IMR-90 (cell line): ENCODE data around the gene PTH1R. TPM values are rescaled to one million over a fixed set of nuclear protein-coding genes. Genes with fewer than 3 reads are reported as not detected.

Experiments used
- ATAC-seq: fragments of 200-7000 bp; cut with Tn5 transposase; 2 replicates; pipeline ENCODE4 v1.9.1; 2020; ENCODE audit warnings: low read depth, mild to moderate bottlenecking, moderate library complexity
- BruUV-seq: library from RNA; stranded (reverse); fragments of 400-500 nt; replicated peaks from 2 replicates; lab custom pipeline; 2021; lab: Mats Ljungman, UMichigan
- CTCF ChIA-PET: fragments of 300-600 bp; formaldehyde crosslinking; extraction: SDS; loops from one replicate; lab custom pipeline; 2021; ENCODE audit warnings: antibody characterized with exemption; lab: Yijun Ruan, JAX
- POLR2A ChIA-PET: fragments of 300-600 bp; sonication (Branson Sonifier 250); formaldehyde crosslinking; loops from one replicate; lab custom pipeline; 2022; ENCODE audit warnings: antibody characterized with exemption; ENCODE audit not compliant: unreplicated experiment; lab: Charles Lee
- DNase-seq: peaks from one replicate; pipeline ENCODE4 v3.0.0; 2013
- H2AFZ ChIP-seq: replicated peaks from 2 replicates; pipeline ENCODE3; 2013; ENCODE audit warnings: low read length, mild to moderate bottlenecking; ENCODE audit not compliant: poor library complexity
- H2AK5ac ChIP-seq: 2 replicates; pipeline ENCODE4 v1.6.1; 2013; ENCODE audit warnings: low read depth, low read length, inconsistent platforms
- H2AK9ac ChIP-seq: replicated peaks from 2 replicates; pipeline ENCODE3; 2013; ENCODE audit warnings: mild to moderate bottlenecking, low read depth, low read length, moderate library complexity; ENCODE audit not compliant: poor library complexity
- H2BK120ac ChIP-seq: 2 replicates; pipeline ENCODE4 v1.6.1; 2013; ENCODE audit warnings: low read depth, low read length, inconsistent platforms
- H2BK15ac ChIP-seq: 3 replicates; pipeline ENCODE4 v1.6.1; 2013; ENCODE audit warnings: low read depth, low read length, inconsistent platforms
- H2BK20ac ChIP-seq: 2 replicates; pipeline ENCODE4 v1.6.1; 2013; ENCODE audit warnings: low read depth, mild to moderate bottlenecking, inconsistent platforms, low read length, moderate library complexity
- H2BK5ac ChIP-seq: 2 replicates; pipeline ENCODE4 v1.6.1; 2013; ENCODE audit warnings: mild to moderate bottlenecking, low read depth, low read length, inconsistent platforms; ENCODE audit not compliant: poor library complexity, severe bottlenecking
- H3K14ac ChIP-seq: replicated peaks from 2 replicates; pipeline ENCODE4 v1.6.1; 2013; ENCODE audit warnings: low read depth, low read length, inconsistent platforms
- H3K18ac ChIP-seq: 2 replicates; pipeline ENCODE4 v1.6.1; 2013; ENCODE audit warnings: low read depth, low read length, control low read depth
- H3K23ac ChIP-seq: 2 replicates; pipeline ENCODE4 v1.6.1; 2013; ENCODE audit warnings: low read depth, low read length, inconsistent platforms
- H3K27ac ChIP-seq: 2 replicates; pipeline ENCODE4 v1.5.1; 2013; ENCODE audit warnings: mild to moderate bottlenecking, control low read depth, low read length; ENCODE audit not compliant: insufficient read depth
- H3K27me3 ChIP-seq: 2 replicates; pipeline ENCODE4 v1.6.1; 2013; ENCODE audit warnings: low read length; ENCODE audit not compliant: control insufficient read depth, insufficient read depth
- H3K36me3 ChIP-seq: 2 replicates; pipeline ENCODE4 v1.6.1; 2013; ENCODE audit warnings: low read length, mixed read lengths; ENCODE audit not compliant: control insufficient read depth, insufficient read depth
- H3K4ac ChIP-seq: 2 replicates; pipeline ENCODE4 v1.6.1; 2013; ENCODE audit warnings: low read depth, low read length, inconsistent platforms
- H3K4me1 ChIP-seq: 2 replicates; pipeline ENCODE4 v1.6.1; 2013; ENCODE audit warnings: low read length, mixed read lengths; ENCODE audit not compliant: control insufficient read depth, insufficient read depth
- H3K4me2 ChIP-seq: 2 replicates; pipeline ENCODE4 v1.6.1; 2013; ENCODE audit warnings: low read depth, mild to moderate bottlenecking, control low read depth, low read length, moderate library complexity
- H3K4me3 ChIP-seq: 2 replicates; pipeline ENCODE4 v1.5.1; 2013; ENCODE audit warnings: low read depth, mild to moderate bottlenecking, control low read depth, low read length, moderate library complexity; ENCODE audit not compliant: insufficient read depth
- H3K56ac ChIP-seq: 2 replicates; pipeline ENCODE4 v1.6.1; 2013; ENCODE audit warnings: low read length, inconsistent platforms; ENCODE audit not compliant: insufficient read depth; ENCODE audit errors: extremely low read depth
- H3K79me1 ChIP-seq, 2 experiments: 2 replicates each; pipeline ENCODE4 v1.6.1; 2013; ENCODE audit warnings: low read length in 2 of 2, inconsistent platforms in 1 of 2, low read depth in 1 of 2
- H3K9ac ChIP-seq: 2 replicates; pipeline ENCODE4 v1.6.1; 2013; ENCODE audit warnings: low read depth, low read length, control low read depth
- H3K9me1 ChIP-seq: 2 replicates; pipeline ENCODE4 v1.6.1; 2013; ENCODE audit warnings: low read length, inconsistent platforms; ENCODE audit not compliant: insufficient read depth
- H3K9me3 ChIP-seq: 2 replicates; pipeline ENCODE4 v1.6.1; 2013; ENCODE audit warnings: low read length; ENCODE audit not compliant: control insufficient read depth, insufficient read depth
- H4K20me1 ChIP-seq: 2 replicates; pipeline ENCODE4 v1.6.1; 2013; ENCODE audit warnings: low read length, inconsistent platforms; ENCODE audit not compliant: insufficient read depth
- H4K5ac ChIP-seq: 2 replicates; pipeline ENCODE4 v1.6.1; 2013; ENCODE audit warnings: mild to moderate bottlenecking, low read depth, low read length, control low read depth
- H4K8ac ChIP-seq, 2 experiments: 2 replicates each; pipeline ENCODE4 v1.6.1; 2013; ENCODE audit warnings: low read depth in 2 of 2, low read length in 2 of 2, control low read depth in 1 of 2, inconsistent platforms in 1 of 2
- H4K91ac ChIP-seq: 2 replicates; pipeline ENCODE4 v1.6.1; 2013; ENCODE audit warnings: low read depth, low read length, inconsistent platforms; ENCODE audit not compliant: insufficient read depth
- BHLHE40 ChIP-seq: fragments of 150-350 bp; IDR thresholded peaks from 2 replicates; pipeline ENCODE4 v1.6.1; 2016; ENCODE audit warnings: mild to moderate bottlenecking, low read depth, low read length
- CEBPB ChIP-seq: IDR thresholded peaks from 2 replicates; pipeline ENCODE4 v1.6.1; 2012; ENCODE audit warnings: low read depth, low read length, improper control_type of control experiment
- CHD1 ChIP-seq: IDR thresholded peaks from 2 replicates; pipeline ENCODE4 v1.6.1; 2012; ENCODE audit warnings: low read depth, low read length, improper control_type of control experiment
- FOS ChIP-seq: fragments of 150-350 bp; IDR thresholded peaks from 2 replicates; pipeline ENCODE4 v1.6.1; 2016; ENCODE audit warnings: low read depth, low read length
- MAFK ChIP-seq: IDR thresholded peaks from 2 replicates; pipeline ENCODE4 v1.6.1; 2012; ENCODE audit warnings: low read depth, low read length, improper control_type of control experiment
- MAZ ChIP-seq: IDR thresholded peaks from 2 replicates; pipeline ENCODE4 v1.6.1; 2012; ENCODE audit warnings: low read depth, mild to moderate bottlenecking, low read length, improper control_type of control experiment, moderate library complexity, borderline replicate concordance
- MXI1 ChIP-seq: IDR thresholded peaks from 2 replicates; pipeline ENCODE4 v1.6.1; 2012; ENCODE audit warnings: low read depth, mild to moderate bottlenecking, low read length, moderate library complexity, borderline replicate concordance
- NFE2L2 ChIP-seq: fragments of 150-350 bp; IDR thresholded peaks from 2 replicates; pipeline ENCODE4 v1.6.1; 2016; ENCODE audit warnings: low read depth, mild to moderate bottlenecking, low read length
- POLR2A ChIP-seq: IDR thresholded peaks from 2 replicates; pipeline ENCODE4 v1.6.1; 2012; ENCODE audit warnings: mild to moderate bottlenecking, low read depth, low read length
- RCOR1 ChIP-seq: IDR thresholded peaks from 2 replicates; pipeline ENCODE4 v1.6.1; 2012; ENCODE audit warnings: mild to moderate bottlenecking, low read length, improper control_type of control experiment; ENCODE audit not compliant: insufficient replicate concordance
- RFX5 ChIP-seq: IDR thresholded peaks from 2 replicates; pipeline ENCODE4 v1.8.0; 2012; ENCODE audit warnings: low read depth, mild to moderate bottlenecking, low read length, moderate library complexity
- SMC3 ChIP-seq: fragments of 150-350 bp; IDR thresholded peaks from 2 replicates; pipeline ENCODE4 v1.6.1; 2016; ENCODE audit warnings: low read depth, mild to moderate bottlenecking, antibody characterized with exemption, low read length, moderate library complexity
- USF2 ChIP-seq: fragments of 150-350 bp; IDR thresholded peaks from 2 replicates; pipeline ENCODE4 v1.6.1; 2017; ENCODE audit warnings: mild to moderate bottlenecking, antibody characterized with exemption, low read length, low read depth
- whole genome bisulfite sequencing, 2 experiments: methylation state at CpG; one replicate each; pipeline versions ENCODE4 v1.1.5 to v1.1.7; 2013; ENCODE audit warnings: missing lambda C conversion rate in 2 of 2; ENCODE audit not compliant: insufficient read length in 1 of 2; ENCODE audit errors: extremely low coverage in 2 of 2; 5-methylcytosine and 5-hydroxymethylcytosine counted together
- dilution Hi-C: fragments of 300-500 bp; cut with HindIII; formaldehyde crosslinking; loops from one replicate; pipeline ENCODE4 v1.14.3; 2018; ENCODE audit warnings: low sequenced_read_pairs; ENCODE audit not compliant: unreplicated experiment
- in situ Hi-C: fragments of 300-500 bp; cut with MboI; formaldehyde crosslinking; loops from 3 replicates; pipeline ENCODE4 v1.14.3; 2019; ENCODE audit warnings: low sequenced_read_pairs, inconsistent platforms, mixed read lengths
- intact Hi-C: fragments of 100-400 bp; cut with micrococcal nuclease; formaldehyde crosslinking; loops from 2 replicates; pipeline ENCODE4 v1.10.0; 2022
- polyA plus RNA-seq, 3 experiments: library from polyadenylated mRNA; depleted of rRNA; stranded (reverse); fragments of >200 nt; gene quantifications; 2 replicates each; pipeline ENCODE4 v1.2.3, GENCODE V29; 2012; ENCODE audit warnings: low replicate concordance in 1 of 3
- total RNA-seq: library from RNA; depleted of rRNA; stranded (reverse); fragments of >200 nt; gene quantifications from 2 replicates; pipeline ENCODE4 v1.2.3, GENCODE V29; 2012
- TF ChIP-seq, protein P1 (sequence below): fragments of 150-350 bp; IDR thresholded peaks from 2 replicates; pipeline ENCODE4 v1.6.1; 2016; ENCODE audit warnings: low read depth, mild to moderate bottlenecking, low read length, moderate library complexity, borderline replicate concordance
- TF ChIP-seq, protein P2 (sequence below): conservative IDR thresholded peaks from 2 replicates; pipeline ENCODE4 v1.5.1; 2012; ENCODE audit warnings: mild to moderate bottlenecking, low read depth, low read length, improper control_type of control experiment

PTH1R gene
- total and polyA plus RNA-seq, 2 of the 4 experiments (the other 2 are of a cell fraction): 0.15 to 0.18 TPM

DNA sequence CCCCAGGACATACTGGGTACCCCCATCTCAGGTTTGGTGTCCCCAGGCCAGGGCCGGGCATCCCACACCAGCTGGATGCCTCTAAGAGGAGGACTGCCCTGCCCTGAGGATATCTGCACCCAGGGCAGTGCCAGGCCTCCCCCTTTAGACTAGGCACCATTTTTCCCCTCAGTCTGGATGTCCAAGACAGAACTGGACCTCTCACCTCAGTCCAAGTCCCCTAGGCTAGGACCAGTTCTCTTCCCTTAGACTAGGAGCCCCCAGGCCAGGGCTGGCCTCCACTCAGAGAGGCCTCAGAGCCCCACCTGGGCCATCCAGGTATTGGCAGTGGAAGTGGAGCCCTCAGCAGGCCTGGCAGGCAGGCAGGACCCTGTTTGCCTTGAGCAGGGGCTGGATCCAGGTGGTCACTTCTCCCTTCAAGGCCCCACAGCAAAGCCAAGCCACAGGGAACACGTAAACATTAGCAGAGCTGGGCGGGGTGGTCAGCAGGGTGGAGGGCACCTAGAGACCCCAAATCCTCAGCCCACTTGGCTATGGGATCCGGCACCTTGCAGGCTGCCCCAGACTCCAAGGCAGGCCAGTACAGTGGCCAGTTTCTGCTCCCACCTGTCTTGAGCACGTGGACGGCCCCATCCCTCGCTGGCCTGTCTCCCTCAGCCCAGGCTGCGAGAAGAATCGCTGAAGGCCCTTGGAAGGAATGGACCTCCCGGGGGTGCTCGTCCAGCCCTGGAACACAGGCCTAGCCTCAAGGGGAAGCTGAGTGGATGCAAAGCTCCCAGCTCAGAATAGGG lies 28.3 kb downstream of the PTH1R start:
- dilution Hi-C loops (no loop called here), intact Hi-C loops (loop anchor here (5.0 kb wide), 1 partner anchor 419 kb away; no protein-coding TSS in a partner anchor), in situ Hi-C loops (no loop called here)
- Histone ChIP-seq H4K8ac (no peak overlapping the region), H2AFZ (peak overlapping the region; percentile 51), H4K5ac (no peak overlapping the region), H3K9me3 (no peaks in the 10 kb centered on the region), H3K27me3 (peaks cover 2% of the 10 kb centered on the region; the same call in 1 of the 2 replicates), H4K91ac (no peak overlapping the region), H3K4me1 (peaks cover 4% of the 10 kb centered on the region; the same call in 1 of the 2 replicates), H4K20me1 (no peaks in the 10 kb centered on the region), H3K9me1 (peaks cover 4% of the 10 kb centered on the region; the same call in 1 of the 2 replicates), H2BK15ac (no peak overlapping the region), H2AK9ac (no peak overlapping the region), H3K4me3 (no peak overlapping the region), H2AK5ac (no peak overlapping the region), H2BK5ac (no peak overlapping the region), H3K23ac (no peak overlapping the region), H3K14ac (no peak overlapping the region), H2BK120ac (no peak overlapping the region), H3K18ac (no peak overlapping the region), H3K4me2 (no peak overlapping the region), H3K9ac (no peak overlapping the region), H3K79me1 (no peaks in the 10 kb centered on the region), H3K27ac (no peak overlapping the region), H2BK20ac (no peak overlapping the region), H3K36me3 (no peaks in the 10 kb centered on the region), H3K4ac (no peak overlapping the region), H3K56ac (no peak overlapping the region)
- CTCF ChIA-PET: no interaction called here
- ATAC-seq (no peak), DNase-seq (no peak)
- WGBS, 2 experiments: 77% methylated on average over 8 of the region's 11 CpGs; no CpG with 5 or more reads in 1 of the 2 experiments
- no TSS peak for BruUV-seq
- POLR2A ChIA-PET: no interaction called here
- no peak for TF ChIP-seq USF2
- no peak for TF ChIP-seq MAFK
- no peak for TF ChIP-seq CEBPB
- TF ChIP-seq NFE2L2: no peak
- no peak for TF ChIP-seq MAZ
- TF ChIP-seq FOS: no peak
- TF ChIP-seq CHD1: no peak
- no peak for TF ChIP-seq BHLHE40
- no peak for TF ChIP-seq SMC3
- no peak for TF ChIP-seq MXI1
- TF ChIP-seq, protein P1, sequence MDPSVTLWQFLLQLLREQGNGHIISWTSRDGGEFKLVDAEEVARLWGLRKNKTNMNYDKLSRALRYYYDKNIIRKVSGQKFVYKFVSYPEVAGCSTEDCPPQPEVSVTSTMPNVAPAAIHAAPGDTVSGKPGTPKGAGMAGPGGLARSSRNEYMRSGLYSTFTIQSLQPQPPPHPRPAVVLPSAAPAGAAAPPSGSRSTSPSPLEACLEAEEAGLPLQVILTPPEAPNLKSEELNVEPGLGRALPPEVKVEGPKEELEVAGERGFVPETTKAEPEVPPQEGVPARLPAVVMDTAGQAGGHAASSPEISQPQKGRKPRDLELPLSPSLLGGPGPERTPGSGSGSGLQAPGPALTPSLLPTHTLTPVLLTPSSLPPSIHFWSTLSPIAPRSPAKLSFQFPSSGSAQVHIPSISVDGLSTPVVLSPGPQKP: no peak
- TF ChIP-seq RCOR1: no peak
- TF ChIP-seq RFX5: no peak
- no peak for TF ChIP-seq POLR2A
- TF ChIP-seq, protein P2, sequence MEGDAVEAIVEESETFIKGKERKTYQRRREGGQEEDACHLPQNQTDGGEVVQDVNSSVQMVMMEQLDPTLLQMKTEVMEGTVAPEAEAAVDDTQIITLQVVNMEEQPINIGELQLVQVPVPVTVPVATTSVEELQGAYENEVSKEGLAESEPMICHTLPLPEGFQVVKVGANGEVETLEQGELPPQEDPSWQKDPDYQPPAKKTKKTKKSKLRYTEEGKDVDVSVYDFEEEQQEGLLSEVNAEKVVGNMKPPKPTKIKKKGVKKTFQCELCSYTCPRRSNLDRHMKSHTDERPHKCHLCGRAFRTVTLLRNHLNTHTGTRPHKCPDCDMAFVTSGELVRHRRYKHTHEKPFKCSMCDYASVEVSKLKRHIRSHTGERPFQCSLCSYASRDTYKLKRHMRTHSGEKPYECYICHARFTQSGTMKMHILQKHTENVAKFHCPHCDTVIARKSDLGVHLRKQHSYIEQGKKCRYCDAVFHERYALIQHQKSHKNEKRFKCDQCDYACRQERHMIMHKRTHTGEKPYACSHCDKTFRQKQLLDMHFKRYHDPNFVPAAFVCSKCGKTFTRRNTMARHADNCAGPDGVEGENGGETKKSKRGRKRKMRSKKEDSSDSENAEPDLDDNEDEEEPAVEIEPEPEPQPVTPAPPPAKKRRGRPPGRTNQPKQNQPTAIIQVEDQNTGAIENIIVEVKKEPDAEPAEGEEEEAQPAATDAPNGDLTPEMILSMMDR: no peak
